ENCODE measurements around the gene PHRF1. TPM values are rescaled to one million over a fixed set of nuclear protein-coding genes. Genes with fewer than 3 reads are reported as not detected.

The PHRF1 gene
- total RNA-seq, 6 experiments from 2014 or later: 15.4 to 21.9 (median 20.3) TPM

DNA sequence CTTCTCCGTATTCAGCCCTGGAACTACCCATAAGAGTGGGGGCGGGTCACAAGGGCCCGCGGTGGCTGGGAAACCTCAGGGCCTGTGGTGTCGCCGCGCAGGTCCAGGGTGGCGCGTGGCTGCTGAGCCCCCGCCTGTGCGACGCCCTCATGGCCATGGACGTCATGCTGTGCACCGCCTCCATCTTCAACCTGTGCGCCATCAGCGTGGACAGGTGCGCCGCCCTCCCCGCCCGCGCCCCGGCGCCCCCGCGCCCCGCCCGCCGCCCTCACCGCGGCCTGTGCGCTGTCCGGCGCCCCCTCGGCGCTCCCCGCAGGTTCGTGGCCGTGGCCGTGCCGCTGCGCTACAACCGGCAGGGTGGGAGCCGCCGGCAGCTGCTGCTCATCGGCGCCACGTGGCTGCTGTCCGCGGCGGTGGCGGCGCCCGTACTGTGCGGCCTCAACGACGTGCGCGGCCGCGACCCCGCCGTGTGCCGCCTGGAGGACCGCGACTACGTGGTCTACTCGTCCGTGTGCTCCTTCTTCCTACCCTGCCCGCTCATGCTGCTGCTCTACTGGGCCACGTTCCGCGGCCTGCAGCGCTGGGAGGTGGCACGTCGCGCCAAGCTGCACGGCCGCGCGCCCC lies 63.2 kb downstream of the PHRF1 start:
- TF ChIP-seq, protein P1, sequence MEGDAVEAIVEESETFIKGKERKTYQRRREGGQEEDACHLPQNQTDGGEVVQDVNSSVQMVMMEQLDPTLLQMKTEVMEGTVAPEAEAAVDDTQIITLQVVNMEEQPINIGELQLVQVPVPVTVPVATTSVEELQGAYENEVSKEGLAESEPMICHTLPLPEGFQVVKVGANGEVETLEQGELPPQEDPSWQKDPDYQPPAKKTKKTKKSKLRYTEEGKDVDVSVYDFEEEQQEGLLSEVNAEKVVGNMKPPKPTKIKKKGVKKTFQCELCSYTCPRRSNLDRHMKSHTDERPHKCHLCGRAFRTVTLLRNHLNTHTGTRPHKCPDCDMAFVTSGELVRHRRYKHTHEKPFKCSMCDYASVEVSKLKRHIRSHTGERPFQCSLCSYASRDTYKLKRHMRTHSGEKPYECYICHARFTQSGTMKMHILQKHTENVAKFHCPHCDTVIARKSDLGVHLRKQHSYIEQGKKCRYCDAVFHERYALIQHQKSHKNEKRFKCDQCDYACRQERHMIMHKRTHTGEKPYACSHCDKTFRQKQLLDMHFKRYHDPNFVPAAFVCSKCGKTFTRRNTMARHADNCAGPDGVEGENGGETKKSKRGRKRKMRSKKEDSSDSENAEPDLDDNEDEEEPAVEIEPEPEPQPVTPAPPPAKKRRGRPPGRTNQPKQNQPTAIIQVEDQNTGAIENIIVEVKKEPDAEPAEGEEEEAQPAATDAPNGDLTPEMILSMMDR (IDR thresholded peaks at IDR 0.05): no peak
- TF ChIP-seq POLR2A (IDR thresholded peaks at IDR 0.05): no peak
- Histone ChIP-seq H3K27me3 (no peaks in the 10 kb centered on the region), H3K4me3 (no peak overlapping the region), H3K4me1 (peaks cover 0 to 9% (median 0%) of the 10 kb centered on the region in 4 donors), H3K9me3 (no peaks in the 10 kb centered on the region), H3K36me3 (no peaks in the 10 kb centered on the region), H3K27ac (no peak overlapping the region)
- intact Hi-C loops (cut with DNase I): no loop called here
- WGBS (ENCODE audit: insufficient coverage, low coverage, low lambda C conversion rate, missing lambda C conversion rate): no CpG with 5 or more reads among the region's 80 CpGs
- ATAC-seq (no peak), DNase-seq (no peak)

DNA sequence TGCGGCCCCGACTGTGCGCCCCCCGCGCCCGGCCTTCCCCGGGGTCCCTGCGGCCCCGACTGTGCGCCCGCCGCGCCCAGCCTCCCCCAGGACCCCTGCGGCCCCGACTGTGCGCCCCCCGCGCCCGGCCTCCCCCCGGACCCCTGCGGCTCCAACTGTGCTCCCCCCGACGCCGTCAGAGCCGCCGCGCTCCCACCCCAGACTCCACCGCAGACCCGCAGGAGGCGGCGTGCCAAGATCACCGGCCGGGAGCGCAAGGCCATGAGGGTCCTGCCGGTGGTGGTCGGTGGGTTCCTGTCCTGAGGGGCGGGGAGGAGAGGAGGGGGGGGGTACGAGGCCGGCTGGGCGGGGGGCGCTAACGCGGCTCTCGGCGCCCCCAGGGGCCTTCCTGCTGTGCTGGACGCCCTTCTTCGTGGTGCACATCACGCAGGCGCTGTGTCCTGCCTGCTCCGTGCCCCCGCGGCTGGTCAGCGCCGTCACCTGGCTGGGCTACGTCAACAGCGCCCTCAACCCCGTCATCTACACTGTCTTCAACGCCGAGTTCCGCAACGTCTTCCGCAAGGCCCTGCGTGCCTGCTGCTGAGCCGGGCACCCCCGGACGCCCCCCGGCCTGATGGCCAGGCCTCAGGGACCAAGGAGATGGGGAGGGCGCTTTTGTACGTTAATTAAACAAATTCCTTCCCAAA lies 63.9 kb downstream of the PHRF1 start:
- Histone ChIP-seq H3K36me3 (no peaks in the 10 kb centered on the region), H3K9me3 (no peaks in the 10 kb centered on the region), H3K4me3 (no peak overlapping the region), H3K27ac (no peak overlapping the region), H3K27me3 (no peaks in the 10 kb centered on the region), H3K4me1 (peaks cover 0 to 9% (median 0%) of the 10 kb centered on the region in 4 donors)
- TF ChIP-seq, protein P1 (IDR thresholded peaks at IDR 0.05): no peak
- TF ChIP-seq POLR2A (IDR thresholded peaks at IDR 0.05): no peak
- intact Hi-C loops (cut with DNase I): no loop called here
- 50% methylated on average over 3 of the region's 69 CpGs for WGBS (ENCODE audit: insufficient coverage, low coverage, low lambda C conversion rate, missing lambda C conversion rate)
- no peak for DNase-seq
- no peak for ATAC-seq

DNA sequence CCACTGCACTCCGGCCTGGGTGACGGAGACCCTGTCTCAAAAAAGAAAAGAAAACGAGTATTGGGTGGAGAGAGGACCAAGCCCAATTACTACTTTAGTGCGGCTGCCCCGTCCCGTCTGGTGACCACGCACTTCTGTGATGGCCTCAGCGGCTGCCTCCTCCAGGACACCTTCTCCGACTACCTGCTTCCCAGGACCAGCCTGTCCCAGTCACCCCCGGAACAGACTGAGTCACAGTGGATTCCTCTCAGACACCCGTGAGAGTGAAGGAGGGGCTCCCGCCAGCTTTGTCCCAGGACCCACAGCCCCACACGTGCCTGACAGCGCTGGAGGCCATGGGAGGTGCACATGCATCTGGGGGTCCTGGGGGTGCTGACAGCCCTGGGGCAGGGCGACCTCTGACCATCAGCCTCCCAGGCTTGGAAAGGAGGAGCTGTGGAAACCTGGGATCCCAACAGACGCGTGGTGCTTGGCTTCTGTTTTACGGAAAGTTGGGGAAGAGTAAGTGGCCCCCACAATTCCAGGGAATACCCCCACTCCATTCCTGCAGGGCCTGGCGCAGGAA lies 65.6 kb downstream of the PHRF1 start:
- Histone ChIP-seq H3K27me3 (no peaks in the 10 kb centered on the region), H3K36me3 (no peaks in the 10 kb centered on the region), H3K4me1 (peaks cover 0 to 13% (median under 1%) of the 10 kb centered on the region in 4 donors), H3K27ac (no peak overlapping the region), H3K9me3 (no peaks in the 10 kb centered on the region), H3K4me3 (no peak overlapping the region)
- TF ChIP-seq POLR2A (IDR thresholded peaks at IDR 0.05): no peak
- TF ChIP-seq, protein P1 (IDR thresholded peaks at IDR 0.05): no peak
- WGBS (ENCODE audit: insufficient coverage, low coverage, low lambda C conversion rate, missing lambda C conversion rate): 80% methylated on average over 2 of the region's 19 CpGs
- intact Hi-C loops (cut with DNase I): no loop called here
- ATAC-seq (no peak), DNase-seq (no peak)

DNA sequence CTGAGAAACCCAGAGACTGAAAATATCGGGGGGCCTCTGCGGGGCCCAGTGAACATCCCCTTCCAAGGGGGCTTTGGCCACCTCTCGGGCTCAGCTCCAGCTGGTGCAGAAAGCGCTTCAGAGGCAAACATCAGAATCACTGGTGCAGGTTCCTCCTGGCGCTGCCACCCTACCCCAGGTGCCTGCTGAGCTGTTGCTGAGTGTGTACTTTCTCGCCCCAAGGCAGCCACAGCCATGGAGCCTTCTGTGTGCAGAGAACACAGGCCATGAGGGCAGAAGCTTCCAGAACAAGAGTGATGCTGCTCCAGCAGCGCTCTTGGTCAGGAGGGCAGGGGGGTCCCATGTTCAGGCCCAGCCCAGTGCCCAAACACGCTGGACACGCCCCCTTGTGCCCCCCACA lies 67.1 kb downstream of the PHRF1 start:
- no peak for DNase-seq
- no CpG with 5 or more reads among the region's 9 CpGs for WGBS (ENCODE audit: insufficient coverage, low coverage, low lambda C conversion rate, missing lambda C conversion rate)
- Histone ChIP-seq H3K27me3 (no peaks in the 10 kb centered on the region), H3K4me3 (no peak overlapping the region), H3K4me1 (peaks cover 0 to 14% (median 4%) of the 10 kb centered on the region in 4 donors), H3K27ac (no peak overlapping the region), H3K9me3 (no peaks in the 10 kb centered on the region), H3K36me3 (no peaks in the 10 kb centered on the region)
- ATAC-seq: no peak
- intact Hi-C loops (cut with DNase I): no loop called here
- TF ChIP-seq, protein P1 (IDR thresholded peaks at IDR 0.05): no peak
